GM19328 (cell line): Measurements from ENCODE around the gene EBF3.

Experiments
- ATAC-seq: cut with Tn5 transposase; IDR thresholded peaks from one replicate; pipeline ENCODE4 v1.9.1; 2021; ENCODE audit warnings: mild to moderate bottlenecking, moderate library complexity; ENCODE audit not compliant: unreplicated experiment

Gene EBF3

GRCh38 chr10:129811208-129811607, 152.9 kb downstream of the EBF3 start:
- ATAC-seq = no peak

GRCh38 chr10:129809841-129810240, 154.2 kb downstream of the EBF3 start:
- ATAC-seq = no peak

- ATAC-seq = no peak
Observed at GRCh38 chr10:129809431-129809830, 154.6 kb downstream of the EBF3 start.

GRCh38 chr10:129808092-129808983, 155.7 kb downstream of the EBF3 start:
- no peak for ATAC-seq

GRCh38 chr10:129807211-129807610, 156.9 kb downstream of the EBF3 start:
- no peak for ATAC-seq

- ATAC-seq = no peak
Observed at GRCh38 chr10:129800796-129801340, 163.2 kb downstream of the EBF3 start.

GRCh38 chr10:129799942-129800341, 164.1 kb downstream of the EBF3 start:
- ATAC-seq = no peak

- ATAC-seq = no peak
Observed at GRCh38 chr10:129796710-129797420, 167.2 kb downstream of the EBF3 start.

GRCh38 chr10:129793996-129794395, 170.1 kb downstream of the EBF3 start:
- no peak for ATAC-seq

GRCh38 chr10:129793479-129793878, 170.6 kb downstream of the EBF3 start:
- ATAC-seq = no peak

GRCh38 chr10:129792864-129793263, 171.2 kb downstream of the EBF3 start:
- no peak for ATAC-seq

- no peak for ATAC-seq
Observed at GRCh38 chr10:129792141-129792540, 171.9 kb downstream of the EBF3 start.

GRCh38 chr10:129790715-129791446, 173.2 kb downstream of the EBF3 start:
- no peak for ATAC-seq

- no peak for ATAC-seq
Observed at GRCh38 chr10:129788215-129788614, 175.9 kb downstream of the EBF3 start.

- no peak for ATAC-seq
Observed at GRCh38 chr10:129787557-129787956, 176.5 kb downstream of the EBF3 start.

- no peak for ATAC-seq
Observed at GRCh38 chr10:129786216-129786615, 177.9 kb downstream of the EBF3 start.

- no peak for ATAC-seq
Observed at GRCh38 chr10:129785536-129785981, 178.5 kb downstream of the EBF3 start.
